SK-N-SH treated with all-trans-retinoic acid at 6 μM for 48 hours (cell line): ENCODE measurements around the gene TRIOBP.

Source experiments
- ARNTL ChIP-seq: fragments of 450-650 bp; formaldehyde crosslinking; IDR thresholded peaks from 2 replicates; pipeline ENCODE4 v1.5.0; 2020; ENCODE audit warnings: low read depth, mild to moderate bottlenecking, moderate library complexity, borderline replicate concordance
- BACH2 ChIP-seq: fragments of 250-450 bp; sonication (Bioruptor Pico); IDR thresholded peaks from 2 replicates; pipeline ENCODE4 v1.9.0; 2021; ENCODE audit warnings: mild to moderate bottlenecking, borderline replicate concordance
- ZC3H10 ChIP-seq: fragments of 250-450 bp; sonication (Bioruptor Pico); IDR thresholded peaks from 2 replicates; pipeline ENCODE4 v1.5.1; 2021; ENCODE audit warnings: mild to moderate bottlenecking, moderate library complexity
- TF ChIP-seq, protein P1 (sequence below): fragments of 250-450 bp; sonication (Bioruptor Pico); IDR thresholded peaks from 2 replicates; pipeline ENCODE4 v1.5.0; 2020; ENCODE audit warnings: mild to moderate bottlenecking, moderate library complexity

DNA sequence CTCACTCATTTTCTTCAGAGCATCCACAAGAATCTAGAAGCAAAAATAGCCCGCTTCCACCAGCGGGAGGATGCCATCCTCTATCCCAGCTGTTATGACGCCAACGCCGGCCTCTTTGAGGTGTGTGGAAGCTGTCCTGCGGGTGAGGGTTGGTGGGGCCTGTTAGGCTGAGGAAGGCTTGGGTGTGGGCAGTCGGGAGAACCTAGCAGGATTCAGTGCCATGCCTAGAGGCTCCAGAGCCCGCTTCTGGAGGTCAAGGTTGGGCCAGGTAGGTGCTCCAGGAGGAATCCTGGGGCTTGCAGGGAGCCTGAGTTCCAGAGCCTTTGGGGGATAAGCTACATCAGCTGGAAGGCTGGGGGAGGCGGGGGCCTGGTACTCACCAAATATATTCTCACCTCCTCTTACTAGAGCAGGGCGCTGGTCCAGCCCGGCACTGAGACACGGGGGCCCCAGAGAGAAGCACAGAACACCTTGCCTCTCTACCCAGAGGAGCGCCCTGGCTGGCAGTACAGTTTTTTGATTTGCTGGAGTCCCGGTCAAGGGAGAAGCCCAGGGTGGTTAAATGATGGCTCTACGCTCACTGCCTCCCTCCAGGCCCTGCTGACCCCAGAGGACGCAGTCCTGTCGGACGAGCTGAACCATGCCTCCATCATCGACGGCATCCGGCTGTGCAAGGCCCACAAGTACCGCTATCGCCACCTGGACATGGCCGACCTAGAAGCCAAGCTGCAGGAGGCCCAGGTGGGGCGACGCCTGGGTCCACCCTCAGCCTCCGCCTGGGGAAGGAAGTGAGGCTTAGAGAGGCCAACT, 116.2 kb downstream of the TRIOBP start:
- TF ChIP-seq ZC3H10 (no peak), BACH2 (CRISPR knock-in tag) (no peak), ARNTL (CRISPR knock-in tag) (no peak)
- TF ChIP-seq, protein P1, sequence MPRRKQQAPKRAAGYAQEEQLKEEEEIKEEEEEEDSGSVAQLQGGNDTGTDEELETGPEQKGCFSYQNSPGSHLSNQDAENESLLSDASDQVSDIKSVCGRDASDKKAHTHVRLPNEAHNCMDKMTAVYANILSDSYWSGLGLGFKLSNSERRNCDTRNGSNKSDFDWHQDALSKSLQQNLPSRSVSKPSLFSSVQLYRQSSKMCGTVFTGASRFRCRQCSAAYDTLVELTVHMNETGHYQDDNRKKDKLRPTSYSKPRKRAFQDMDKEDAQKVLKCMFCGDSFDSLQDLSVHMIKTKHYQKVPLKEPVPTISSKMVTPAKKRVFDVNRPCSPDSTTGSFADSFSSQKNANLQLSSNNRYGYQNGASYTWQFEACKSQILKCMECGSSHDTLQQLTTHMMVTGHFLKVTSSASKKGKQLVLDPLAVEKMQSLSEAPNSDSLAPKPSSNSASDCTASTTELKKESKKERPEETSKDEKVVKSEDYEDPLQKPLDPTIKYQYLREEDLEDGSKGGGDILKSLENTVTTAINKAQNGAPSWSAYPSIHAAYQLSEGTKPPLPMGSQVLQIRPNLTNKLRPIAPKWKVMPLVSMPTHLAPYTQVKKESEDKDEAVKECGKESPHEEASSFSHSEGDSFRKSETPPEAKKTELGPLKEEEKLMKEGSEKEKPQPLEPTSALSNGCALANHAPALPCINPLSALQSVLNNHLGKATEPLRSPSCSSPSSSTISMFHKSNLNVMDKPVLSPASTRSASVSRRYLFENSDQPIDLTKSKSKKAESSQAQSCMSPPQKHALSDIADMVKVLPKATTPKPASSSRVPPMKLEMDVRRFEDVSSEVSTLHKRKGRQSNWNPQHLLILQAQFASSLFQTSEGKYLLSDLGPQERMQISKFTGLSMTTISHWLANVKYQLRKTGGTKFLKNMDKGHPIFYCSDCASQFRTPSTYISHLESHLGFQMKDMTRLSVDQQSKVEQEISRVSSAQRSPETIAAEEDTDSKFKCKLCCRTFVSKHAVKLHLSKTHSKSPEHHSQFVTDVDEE = no peak
